Gastrocnemius medialis (tissue), 4 donors: ENCODE results near the gene LYRM2. TPM values are rescaled to one million over a fixed set of nuclear protein-coding genes. Genes with fewer than 3 reads are reported as not detected.

Experiments
- ATAC-seq, 2 donors: fragments of 150-250 bp; one replicate each; pipeline ENCODE4 v1.9.1; 2016
- DNase-seq, 2 donors: peaks; one replicate each; pipeline ENCODE4 v3.0.0-alpha.2; 2019
- H3K27ac ChIP-seq, 4 donors: fragments of 200-600 bp; sonication (generic); 1 replicate in 1 of 4; 2 replicates in 3 of 4; pipeline ENCODE4 v1.5.1; 2016 to 2018; ENCODE audit warnings: mild to moderate bottlenecking in 2 of 4, moderate library complexity in 1 of 4
- H3K27me3 ChIP-seq, 3 donors: fragments of 200-600 bp; sonication (generic) in 2 of 3; 1 replicate in 1 of 3; 2 replicates in 2 of 3; pipeline versions ENCODE4 v1.5.1 to v1.6.0; 2016 to 2019; ENCODE audit warnings: mild to moderate bottlenecking in 1 of 3, moderate library complexity in 1 of 3
- H3K36me3 ChIP-seq, 2 donors: fragments of 200-600 bp; sonication (generic) in 1 of 2; one replicate each; pipeline ENCODE4 v1.5.1; 2017 to 2018
- H3K4me1 ChIP-seq, 2 donors: fragments of 200-600 bp; sonication (generic) in 1 of 2; one replicate each; pipeline ENCODE4 v1.5.1; 2016 to 2017; ENCODE audit warnings: mild to moderate bottlenecking in 2 of 2
- H3K4me3 ChIP-seq, 4 donors: fragments of 200-600 bp; sonication (generic) in 3 of 4; 1 replicate in 1 of 4; 2 replicates in 3 of 4; pipeline ENCODE4 v1.5.1; 2016 to 2019; ENCODE audit warnings: mild to moderate bottlenecking in 2 of 4
- H3K9me3 ChIP-seq, 3 donors: fragments of 200-600 bp; sonication (generic) in 2 of 3; 1 replicate in 1 of 3; 2 replicates in 2 of 3; pipeline ENCODE4 v1.5.1; 2016 to 2019
- POLR2A ChIP-seq, 2 donors: fragments of 450-650 bp; IDR thresholded peaks; one replicate each; pipeline ENCODE4 v1.6.1; 2017; ENCODE audit warnings: antibody characterized with exemption in 2 of 2, mild to moderate bottlenecking in 2 of 2, moderate library complexity in 2 of 2
- in situ Hi-C, 4 donors: fragments of 200-750 bp; cut with MboI; loops; one replicate each; pipeline versions ENCODE4 v1.15.0 to v1.8.0; 2017; ENCODE audit warnings: low sequenced_read_pairs in 4 of 4
- intact Hi-C: fragments of 100-400 bp; cut with DNase I; formaldehyde crosslinking; loops from one replicate; pipeline ENCODE4 v1.15.1; 2023; ENCODE audit warnings: low total_unique reads
- total RNA-seq, 4 donors: library from RNA; depleted of rRNA; stranded (reverse); fragments of >200 nt; gene quantifications; one replicate each; pipeline versions ENCODE4 v1.1.0 to v1.2.3, GENCODE V29; 2016
- TF ChIP-seq, protein P1 (sequence below), 5 experiments: fragments of 450-650 bp in 3 of 5; fragments of 200-600 bp in 2 of 5; sonication (generic) in 2 of 5; IDR thresholded peaks in 4 of 5; conservative IDR thresholded peaks in 1 of 5; 1 replicate in 4 of 5; 2 replicates in 1 of 5; pipeline ENCODE4 v1.5.1; 2016 to 2019; ENCODE audit warnings: antibody characterized with exemption in 5 of 5, mild to moderate bottlenecking in 3 of 5, moderate library complexity in 3 of 5

Gene LYRM2
- total RNA-seq, 4 donors from 2014 or later, result 15.8 to 40.2 (median 23.3) TPM

DNA sequence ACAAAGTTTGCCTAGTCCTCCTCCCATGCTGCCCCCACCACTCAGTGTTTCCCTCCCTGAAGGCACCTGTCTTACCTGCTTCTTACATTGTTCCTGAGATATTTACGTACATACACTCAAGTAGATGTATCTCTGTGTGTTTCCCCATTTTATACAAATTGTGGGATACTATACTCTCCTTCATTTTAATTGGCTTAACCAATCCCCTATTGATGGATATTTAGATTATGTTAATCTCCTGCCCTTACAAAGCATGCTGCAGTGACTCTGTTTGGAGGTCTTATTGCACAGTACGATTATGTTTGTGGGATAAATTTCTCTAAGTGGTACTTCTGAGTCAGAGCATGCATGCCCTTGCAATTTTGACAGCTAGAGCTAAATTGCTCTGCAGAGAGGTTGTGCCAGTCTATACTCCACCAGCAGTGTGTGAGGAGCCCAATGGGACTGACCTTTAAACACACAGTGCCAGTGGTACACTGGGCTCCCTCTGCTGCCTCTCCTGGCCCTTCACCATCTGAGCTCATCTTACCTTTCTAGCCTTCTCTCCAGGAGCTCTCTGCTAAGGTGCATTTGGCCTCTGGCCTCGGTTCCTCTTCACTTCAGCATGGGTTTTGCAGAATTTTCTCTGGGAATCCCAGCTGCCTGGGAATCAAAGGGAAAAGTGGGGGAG lies 57.4 kb downstream of the LYRM2 start:
- TF ChIP-seq, protein P1, sequence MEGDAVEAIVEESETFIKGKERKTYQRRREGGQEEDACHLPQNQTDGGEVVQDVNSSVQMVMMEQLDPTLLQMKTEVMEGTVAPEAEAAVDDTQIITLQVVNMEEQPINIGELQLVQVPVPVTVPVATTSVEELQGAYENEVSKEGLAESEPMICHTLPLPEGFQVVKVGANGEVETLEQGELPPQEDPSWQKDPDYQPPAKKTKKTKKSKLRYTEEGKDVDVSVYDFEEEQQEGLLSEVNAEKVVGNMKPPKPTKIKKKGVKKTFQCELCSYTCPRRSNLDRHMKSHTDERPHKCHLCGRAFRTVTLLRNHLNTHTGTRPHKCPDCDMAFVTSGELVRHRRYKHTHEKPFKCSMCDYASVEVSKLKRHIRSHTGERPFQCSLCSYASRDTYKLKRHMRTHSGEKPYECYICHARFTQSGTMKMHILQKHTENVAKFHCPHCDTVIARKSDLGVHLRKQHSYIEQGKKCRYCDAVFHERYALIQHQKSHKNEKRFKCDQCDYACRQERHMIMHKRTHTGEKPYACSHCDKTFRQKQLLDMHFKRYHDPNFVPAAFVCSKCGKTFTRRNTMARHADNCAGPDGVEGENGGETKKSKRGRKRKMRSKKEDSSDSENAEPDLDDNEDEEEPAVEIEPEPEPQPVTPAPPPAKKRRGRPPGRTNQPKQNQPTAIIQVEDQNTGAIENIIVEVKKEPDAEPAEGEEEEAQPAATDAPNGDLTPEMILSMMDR (IDR thresholded peaks at IDR 0.05 in 4 of 5, conservative IDR thresholded peaks at IDR 0.05 in 1 of 5), result no peak
- TF ChIP-seq POLR2A (IDR thresholded peaks at IDR 0.05), result no peak
- H3K27ac ChIP-seq, result no peak overlapping the region
- no peak overlapping the region for H3K4me3 ChIP-seq
- ATAC-seq (no peak), DNase-seq (no peak)
- no peaks in the 10 kb centered on the region for H3K9me3 ChIP-seq
- no peaks in the 10 kb centered on the region for H3K27me3 ChIP-seq
- intact Hi-C loops (no loop called here), in situ Hi-C loops (no loop called here)
- H3K36me3 ChIP-seq, result no peaks in the 10 kb centered on the region
- no peaks in the 10 kb centered on the region for H3K4me1 ChIP-seq

DNA sequence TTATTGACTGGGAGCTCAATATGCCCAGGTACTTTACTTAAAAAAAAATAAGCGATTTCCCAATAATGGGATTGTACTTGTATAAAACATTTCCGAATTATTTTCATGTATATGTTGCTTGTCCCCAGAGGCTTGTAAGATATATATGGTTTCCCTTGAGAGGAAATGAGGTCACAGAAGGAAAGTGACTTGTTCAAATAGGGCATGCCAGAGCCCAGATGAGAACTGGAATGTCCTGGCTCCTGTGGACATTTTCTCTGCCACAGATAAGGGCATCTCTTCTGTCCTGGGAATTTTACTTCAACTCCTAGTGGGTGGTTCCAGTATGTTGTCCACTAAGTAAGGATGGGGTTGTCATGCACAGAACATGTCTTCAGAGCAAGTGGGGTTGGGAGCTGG lies 63.0 kb downstream of the LYRM2 start:
- intact Hi-C loops (no loop called here), in situ Hi-C loops (no loop called here)
- no peak for ATAC-seq
- H3K9me3 ChIP-seq, result no peaks in the 10 kb centered on the region
- H3K4me3 ChIP-seq, result no peak overlapping the region
- no peaks in the 10 kb centered on the region for H3K36me3 ChIP-seq
- no peak for DNase-seq
- TF ChIP-seq POLR2A (IDR thresholded peaks at IDR 0.05), result no peak
- TF ChIP-seq, protein P1 (IDR thresholded peaks at IDR 0.05 in 4 of 5, conservative IDR thresholded peaks at IDR 0.05 in 1 of 5), result no peak
- no peak overlapping the region for H3K27ac ChIP-seq
- H3K27me3 ChIP-seq, result no peaks in the 10 kb centered on the region
- no peaks in the 10 kb centered on the region for H3K4me1 ChIP-seq

DNA sequence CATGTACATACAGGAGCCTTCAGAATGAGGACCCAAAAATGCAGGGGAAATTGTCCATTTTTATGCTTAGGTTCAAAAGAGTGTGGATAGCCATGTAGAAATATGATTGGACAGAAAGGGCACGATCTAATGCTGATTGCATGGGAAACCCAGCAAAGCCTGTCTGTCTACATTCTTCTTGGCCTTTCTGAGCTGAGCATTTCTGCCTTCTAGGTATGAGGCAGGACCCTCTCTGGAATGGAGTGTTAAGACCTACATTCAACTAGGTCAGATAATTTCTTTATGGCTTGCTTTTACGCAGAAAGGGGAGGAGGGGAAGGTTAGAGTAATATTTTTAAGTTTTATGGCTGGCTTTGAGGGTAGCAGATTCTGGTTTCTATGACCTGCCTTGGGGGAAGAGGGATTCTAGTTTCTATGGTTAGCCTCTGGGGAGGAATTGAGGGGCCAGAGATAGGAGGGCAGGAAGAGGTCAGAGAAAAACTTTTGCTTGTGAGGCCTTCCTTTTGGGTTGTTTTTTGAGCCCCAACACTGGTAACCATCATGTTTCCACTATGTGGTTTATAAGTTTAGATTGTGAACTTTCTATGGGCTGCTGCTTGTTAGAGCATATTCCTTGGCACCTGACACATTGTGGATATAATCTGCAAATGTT lies 63.5 kb downstream of the LYRM2 start:
- TF ChIP-seq, protein P1 (IDR thresholded peaks at IDR 0.05 in 4 of 5, conservative IDR thresholded peaks at IDR 0.05 in 1 of 5), result no peak
- no peak for TF ChIP-seq POLR2A (IDR thresholded peaks at IDR 0.05)
- H3K4me3 ChIP-seq, result no peak overlapping the region
- H3K36me3 ChIP-seq, result no peaks in the 10 kb centered on the region
- no peak overlapping the region for H3K27ac ChIP-seq
- no peaks in the 10 kb centered on the region for H3K4me1 ChIP-seq
- no peaks in the 10 kb centered on the region for H3K9me3 ChIP-seq
- intact Hi-C loops, result no loop called here
- in situ Hi-C loops, result no loop called here
- no peak for ATAC-seq
- no peaks in the 10 kb centered on the region for H3K27me3 ChIP-seq
- no peak for DNase-seq

DNA sequence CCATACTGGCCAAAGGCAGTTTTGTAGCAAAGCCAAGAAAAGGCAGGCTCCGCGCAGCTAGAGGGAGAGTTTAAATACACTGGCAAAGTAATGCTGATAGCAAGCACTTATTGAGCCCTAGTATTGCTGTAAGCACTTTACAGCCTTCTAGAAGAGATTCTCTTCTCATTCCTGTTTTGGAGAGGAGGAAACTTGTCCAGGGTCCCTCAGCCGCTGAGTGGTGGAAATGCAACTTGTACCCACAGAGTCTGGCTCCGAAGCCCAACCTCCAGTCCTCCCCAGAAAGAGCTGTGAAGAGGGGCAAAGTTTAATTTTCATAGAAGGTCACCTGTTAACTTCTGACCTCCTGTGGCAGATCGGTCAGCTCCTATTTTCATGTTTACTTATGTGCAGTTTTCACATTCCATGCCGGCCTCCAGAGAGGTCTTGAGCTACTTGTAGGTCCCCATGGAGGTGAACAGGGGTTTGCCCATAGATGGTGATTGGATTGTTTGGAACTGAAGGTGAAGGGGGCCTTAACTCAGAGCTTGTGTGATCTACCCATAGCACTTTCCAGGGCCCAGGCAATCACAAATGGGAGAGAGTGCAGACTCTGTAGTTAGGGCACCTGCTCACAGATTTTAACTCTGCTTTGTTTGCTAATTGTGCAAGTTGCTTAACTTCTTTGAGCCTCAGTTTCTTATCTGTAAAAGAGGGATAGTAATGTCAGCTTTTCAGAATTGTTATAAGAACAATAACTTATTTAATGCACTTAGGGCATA lies 70.7 kb downstream of the LYRM2 start:
- Histone ChIP-seq H3K4me3 (no peak overlapping the region), H3K9me3 (no peaks in the 10 kb centered on the region), H3K4me1 (peaks cover 0 to 9% of the 10 kb centered on the region in 2 donors), H3K27ac (no peak overlapping the region), H3K27me3 (no peaks in the 10 kb centered on the region), H3K36me3 (no peaks in the 10 kb centered on the region)
- intact Hi-C loops, result no loop called here
- in situ Hi-C loops, result no loop called here
- ATAC-seq (no peak), DNase-seq (no peak)
- TF ChIP-seq, protein P1 (IDR thresholded peaks at IDR 0.05 in 4 of 5, conservative IDR thresholded peaks at IDR 0.05 in 1 of 5), result no peak
- no peak for TF ChIP-seq POLR2A (IDR thresholded peaks at IDR 0.05)
